Kasumi-1 (cell line): ENCODE measurements around the gene LSM12.

Experiments used
- DNase-seq, 2 experiments: peaks; one replicate each; lab custom pipeline; 2025; lab: John Stamatoyannopoulos, UW

Gene LSM12

DNA sequence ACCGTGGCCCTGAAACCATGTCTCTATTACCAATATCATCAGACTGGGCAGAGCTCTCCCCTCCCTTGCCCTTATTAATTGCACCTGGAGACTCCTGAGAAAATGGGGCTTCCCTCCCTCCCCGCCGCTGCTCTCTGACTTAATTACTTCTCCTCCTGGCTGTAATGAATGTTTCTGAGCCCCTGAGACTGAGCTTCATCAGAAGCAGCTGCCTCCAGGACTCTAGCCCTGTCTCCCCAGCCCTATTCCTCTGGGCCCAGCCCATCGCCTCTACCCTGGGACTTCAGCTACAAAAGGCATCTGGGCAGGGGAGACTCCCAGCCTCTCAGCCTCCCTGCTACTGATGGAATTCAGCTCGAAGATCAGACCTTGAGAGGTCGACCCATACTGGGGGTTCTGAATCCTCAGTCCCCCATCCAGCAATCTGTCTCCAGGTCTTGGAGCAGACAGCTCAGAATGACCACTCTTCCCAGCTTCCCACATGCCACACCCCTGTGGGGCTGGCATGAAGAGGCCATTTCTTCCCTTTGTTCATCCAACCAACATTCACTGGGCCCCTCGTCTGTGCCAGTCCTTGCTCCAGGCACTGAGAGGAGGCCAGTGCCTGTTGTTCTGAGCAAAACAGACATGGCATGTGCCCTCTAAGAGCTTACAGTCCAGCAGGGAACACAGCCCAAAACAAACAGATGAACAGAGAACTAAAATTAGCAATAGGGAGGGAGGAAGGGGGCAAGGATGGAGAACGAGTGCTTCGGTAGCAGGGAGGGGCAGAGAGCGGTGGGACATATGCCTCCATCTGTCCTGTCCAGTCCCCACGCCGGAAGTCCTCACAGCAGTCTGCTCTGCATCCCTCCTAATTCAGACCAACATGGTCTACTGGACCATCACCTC, 79.1 kb downstream of the LSM12 start:
- no peak for DNase-seq

DNA sequence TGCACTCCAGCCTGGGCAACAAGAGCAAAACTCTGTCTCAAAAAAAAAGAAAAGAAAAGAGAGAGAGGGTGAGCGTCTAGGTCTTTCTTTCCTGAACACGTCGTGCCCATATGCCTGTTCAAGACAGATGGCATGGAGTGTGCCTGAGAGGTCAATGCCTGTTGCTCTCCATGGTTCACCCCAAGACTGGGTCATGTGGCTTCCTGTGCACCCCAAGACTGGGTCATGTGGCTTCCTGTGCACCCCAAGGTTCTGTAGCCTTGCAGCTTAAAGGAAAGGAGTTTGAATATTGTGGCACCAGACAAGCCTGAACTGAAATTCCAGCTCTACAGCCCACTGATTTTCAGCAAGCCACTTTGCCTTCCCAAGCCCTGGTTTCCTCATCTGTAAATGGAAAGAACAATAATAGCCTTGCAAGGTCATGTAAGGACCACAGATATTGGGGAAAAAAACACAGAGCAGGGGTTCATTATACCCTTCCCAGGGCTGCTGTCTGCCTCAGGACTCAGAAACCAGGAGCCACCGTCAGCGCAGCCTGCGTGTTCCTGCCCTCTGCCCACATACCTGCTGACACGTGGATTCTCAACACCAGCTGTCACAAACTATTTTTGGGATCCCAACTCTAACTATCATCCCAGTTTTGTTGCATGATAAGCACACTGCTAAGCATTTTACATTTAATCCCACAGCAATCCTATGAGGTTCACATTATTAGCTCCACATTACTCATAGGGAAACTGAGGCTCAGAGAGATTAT, 80.1 kb downstream of the LSM12 start:
- no peak for DNase-seq

DNA sequence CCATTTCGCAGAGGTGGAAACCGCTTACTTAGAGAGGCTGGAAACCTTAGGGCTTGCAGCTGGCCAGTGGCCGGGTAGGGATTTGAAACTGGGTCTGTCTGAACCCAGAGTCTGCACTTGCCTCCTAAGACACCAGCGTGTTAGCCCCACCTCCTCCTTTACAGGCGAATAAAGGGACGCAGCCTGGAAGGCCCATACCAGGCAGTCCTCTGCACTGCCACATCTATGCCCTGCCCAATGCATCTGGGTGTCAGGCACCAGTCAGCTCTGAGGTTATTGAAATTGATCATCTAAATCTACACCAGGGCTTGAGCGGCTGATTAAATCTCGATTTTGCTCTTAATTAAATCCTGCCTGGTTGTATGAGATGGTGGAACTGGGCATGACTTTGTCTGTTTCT, 82.0 kb downstream of the LSM12 start:
- DNase-seq = no peak
